Activated naive CD8-positive, alpha-beta T cell treated with anti-CD3 and anti-CD28 coated beads, Interleukin-2, amount 50 U/mL, for 24 hours (primary cell): ENCODE results near the gene DYNLT2.
"Not testable (repeated sequence)": the region's sequence is repeated elsewhere in the genome, so short reads cannot be mapped to it uniquely, and the experiment has no call there.

ENCODE experiments used
- ATAC-seq: fragments of 150-1000 bp; cut with Tn5 transposase; one replicate; pipeline ENCODE4 v1.10.0; 2021
- DNase-seq: peaks from one replicate; pipeline ENCODE4 v3.0.0; 2021
- H3K27ac Mint-ChIP-seq: one replicate; pipeline ENCODE4 v1.8.0; 2021; ENCODE audit warnings: mild to moderate bottlenecking, mixed read lengths
- H3K27me3 Mint-ChIP-seq: one replicate; pipeline ENCODE4 v1.8.0; 2021; ENCODE audit warnings: mixed read lengths
- H3K36me3 Mint-ChIP-seq: one replicate; pipeline ENCODE4 v1.8.0; 2021; ENCODE audit warnings: low read depth, mixed read lengths
- H3K4me1 Mint-ChIP-seq: one replicate; pipeline ENCODE4 v1.8.0; 2021; ENCODE audit warnings: mixed read lengths
- H3K4me3 Mint-ChIP-seq: one replicate; pipeline ENCODE4 v1.8.0; 2021; ENCODE audit warnings: mild to moderate bottlenecking, moderate library complexity, mixed read lengths
- H3K9me3 Mint-ChIP-seq: one replicate; pipeline ENCODE4 v1.8.0; 2021; ENCODE audit warnings: mixed read lengths

Gene DYNLT2

DNA sequence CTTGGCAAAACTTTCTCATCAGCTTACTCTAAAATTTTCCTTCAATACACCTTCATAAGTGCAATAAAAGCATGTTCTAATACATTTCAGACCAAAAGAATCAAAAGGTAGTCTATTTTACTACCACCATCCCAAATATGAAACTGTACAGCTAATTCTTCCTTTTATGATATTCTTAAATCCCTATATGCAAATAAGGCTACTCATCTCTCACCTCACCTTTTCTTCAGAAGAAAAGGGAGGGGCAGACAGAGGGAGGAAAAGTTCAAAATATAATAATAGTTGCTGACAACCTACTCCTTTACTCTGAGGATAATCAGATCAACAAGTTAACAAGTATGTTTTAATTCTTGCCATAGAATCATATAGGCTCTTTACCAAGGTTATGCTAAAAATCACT lies 42.1 kb downstream of the DYNLT2 start:
- ATAC-seq (peak; percentile 25), DNase-seq (no peak)
- Mint-ChIP-seq H3K4me1 (peaks cover 36% of the 10 kb centered on the region), H3K36me3 (peaks cover 48% of the 10 kb centered on the region), H3K27ac (no peak overlapping the region), H3K9me3 (no peaks in the 10 kb centered on the region), H3K27me3 (no peaks in the 10 kb centered on the region), H3K4me3 (no peak overlapping the region)

DNA sequence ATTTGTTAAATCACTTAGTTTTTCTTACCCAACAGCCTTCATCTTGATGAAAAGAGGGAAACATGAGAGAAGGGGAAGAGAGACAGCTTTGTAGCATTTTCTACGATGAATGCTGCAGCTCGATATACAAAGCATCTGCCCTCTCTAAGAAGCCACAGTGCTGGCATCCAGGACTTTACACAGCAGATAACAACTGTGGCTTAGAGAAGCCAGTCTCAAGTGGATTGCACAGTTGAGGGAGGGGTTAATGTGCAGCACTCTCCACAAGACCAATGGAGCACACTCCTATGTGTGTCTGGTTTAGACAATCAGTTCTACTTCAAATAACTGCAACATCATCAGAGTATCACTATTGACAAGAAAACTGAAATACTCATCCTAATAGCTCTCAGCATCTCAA lies 43.6 kb downstream of the DYNLT2 start:
- no peak for ATAC-seq
- peaks cover 47% of the 10 kb centered on the region for H3K4me1 Mint-ChIP-seq
- no peaks in the 10 kb centered on the region for H3K9me3 Mint-ChIP-seq
- H3K4me3 Mint-ChIP-seq, result no peak overlapping the region
- H3K36me3 Mint-ChIP-seq, result peaks cover 53% of the 10 kb centered on the region
- no peaks in the 10 kb centered on the region for H3K27me3 Mint-ChIP-seq
- no peak for DNase-seq
- peak overlapping the region; percentile 7 for H3K27ac Mint-ChIP-seq

DNA sequence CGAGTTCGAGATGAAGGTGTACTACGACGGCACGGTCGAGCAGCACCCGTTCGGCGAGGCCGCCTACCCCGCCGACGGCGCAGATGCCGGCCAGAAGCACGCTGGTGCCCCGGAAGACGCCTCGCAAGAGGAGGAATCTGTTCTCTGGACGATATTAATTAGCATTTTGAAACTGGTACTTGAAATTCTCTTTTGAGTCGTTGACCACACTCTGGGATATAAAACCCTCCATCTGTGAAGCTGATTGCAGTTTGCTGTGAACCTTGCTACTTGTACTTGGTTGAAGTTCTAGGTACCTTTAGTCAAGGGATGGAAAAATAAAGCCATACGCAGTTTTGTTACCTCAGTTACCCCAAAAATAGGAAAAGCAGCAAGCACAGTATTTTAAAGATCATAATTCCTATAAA lies 48.5 kb downstream of the DYNLT2 start:
- Mint-ChIP-seq H3K4me1 (peaks cover 48% of the 10 kb centered on the region), H3K27me3 (no peaks in the 10 kb centered on the region), H3K36me3 (peaks cover 31% of the 10 kb centered on the region), H3K4me3 (peak overlapping the region; percentile 93), H3K9me3 (no peaks in the 10 kb centered on the region), H3K27ac (peak overlapping the region; percentile 92)
- ATAC-seq (peak; percentile 2), DNase-seq (no peak)

DNA sequence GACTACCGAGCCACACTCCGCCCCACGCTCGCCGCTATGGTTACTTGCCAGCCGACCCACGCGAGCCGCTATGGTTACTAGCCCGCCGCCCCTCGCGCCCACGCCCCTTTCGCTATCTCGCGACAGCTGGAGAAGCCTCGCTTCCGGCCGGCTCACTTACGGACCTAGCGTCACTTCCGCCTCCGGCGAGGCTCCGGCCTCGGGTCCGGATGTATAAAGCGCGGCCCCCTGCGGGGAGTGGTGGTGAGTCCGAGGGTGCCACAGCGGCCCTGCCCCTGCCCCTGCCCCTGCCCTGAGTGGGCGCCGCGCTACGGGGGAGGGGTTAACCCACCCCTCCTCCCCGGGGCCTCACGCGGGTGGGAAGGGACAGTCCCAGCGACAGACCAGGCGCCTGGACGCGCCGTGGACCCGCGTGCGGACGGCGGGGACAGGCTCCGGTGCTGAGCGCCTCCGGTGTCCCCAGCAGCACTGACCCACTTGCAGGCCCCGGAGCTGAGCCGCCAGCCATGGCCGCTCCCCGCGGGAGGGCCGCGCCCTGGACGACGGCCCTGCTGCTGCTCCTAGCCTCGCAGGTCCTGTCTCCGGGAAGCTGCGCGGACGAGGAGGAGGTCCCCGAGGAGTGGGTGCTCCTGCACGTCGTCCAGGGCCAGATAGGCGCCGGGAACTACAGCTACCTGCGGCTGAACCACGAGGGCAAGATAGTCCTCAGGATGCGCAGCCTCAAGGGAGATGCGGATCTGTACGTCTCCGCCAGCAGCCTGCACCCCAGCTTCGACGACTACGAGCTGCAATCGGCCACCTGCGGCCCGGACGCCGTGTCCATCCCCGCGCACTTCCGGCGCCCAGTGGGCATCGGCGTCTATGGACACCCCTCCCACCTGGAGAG lies 49.2 kb downstream of the DYNLT2 start, which contains the start of the genes C6orf120 and WDR27:
C6orf120 (plus strand) TSS at position 173 of the 886 bp plus-strand sequence; CDS start at position 507, 334 bp downstream.
WDR27 (minus strand) TSS at position 76 of the 886 bp plus-strand sequence. CDS start 13,024 bp downstream, outside the sequence.
- DNase-seq (peak; percentile 98), ATAC-seq (peak; percentile 97)
- Mint-ChIP-seq H3K4me3 (peak within 1 kb of the TSS; percentile 93), H3K27me3 (no peaks in the 10 kb centered on the region), H3K4me1 (peaks cover 48% of the 10 kb centered on the region), H3K36me3 (peaks cover 34% of the 10 kb centered on the region), H3K27ac (peak within 1 kb of the TSS; percentile 92), H3K9me3 (no peaks in the 10 kb centered on the region)

DNA sequence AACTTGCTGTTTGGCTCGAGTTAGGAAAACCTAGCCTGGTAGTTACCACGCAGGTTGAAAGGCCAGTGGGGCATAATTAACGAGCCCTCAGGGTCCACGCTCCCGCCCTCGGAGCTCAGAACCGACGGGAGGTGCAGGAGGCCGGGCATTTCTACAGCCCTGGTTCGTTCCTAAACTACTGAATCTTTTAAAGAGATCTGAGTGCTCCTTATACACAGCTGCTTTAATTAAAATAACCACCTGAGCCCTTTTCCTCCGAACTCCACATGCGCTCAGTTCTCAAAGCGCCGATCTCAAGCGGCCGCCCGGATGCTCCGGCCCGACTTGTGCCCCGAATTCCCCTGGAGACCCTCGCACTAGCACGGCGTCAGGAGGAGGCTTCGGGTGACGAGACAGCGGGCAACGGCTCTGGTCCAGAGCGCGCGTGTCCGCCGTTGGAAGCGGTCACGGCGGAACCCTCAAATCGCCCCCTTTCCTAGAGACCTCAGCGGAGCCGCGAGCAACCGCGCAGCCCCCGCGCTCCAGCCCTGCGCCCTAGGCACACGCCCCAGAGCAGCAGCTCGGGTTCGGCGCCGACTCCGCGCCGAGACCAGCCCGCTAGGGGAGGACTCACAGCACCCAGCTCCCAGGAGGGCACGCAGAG lies 49.9 kb downstream of the DYNLT2 start:
- ATAC-seq (no peak), DNase-seq (peak; percentile 29)
- Mint-ChIP-seq H3K27ac (peak overlapping the region; percentile 75), H3K27me3 (no peaks in the 10 kb centered on the region), H3K4me3 (peak overlapping the region; percentile 93), H3K9me3 (no peaks in the 10 kb centered on the region), H3K4me1 (peaks cover 43% of the 10 kb centered on the region), H3K36me3 (peaks cover 33% of the 10 kb centered on the region)

DNA sequence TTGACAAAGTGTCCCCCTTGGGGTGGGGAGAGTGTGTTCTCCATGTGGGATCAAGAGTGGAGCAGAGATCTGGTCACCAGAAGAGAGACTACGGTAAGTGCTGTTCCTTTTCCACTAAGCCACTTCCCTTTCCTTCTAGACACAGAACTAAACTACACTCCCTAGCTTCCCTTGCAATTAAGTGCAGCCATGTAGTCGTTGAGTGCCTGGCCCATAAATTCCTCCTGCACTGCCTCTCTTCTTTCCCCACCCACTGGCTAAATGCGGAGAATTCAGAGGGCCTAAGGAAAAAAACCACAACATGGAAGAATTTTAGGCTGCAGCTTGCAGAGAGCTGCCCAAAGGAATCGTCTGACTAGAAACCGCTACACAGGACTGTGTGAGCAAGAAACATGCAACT lies 51.1 kb downstream of the DYNLT2 start:
- Mint-ChIP-seq H3K36me3 (peaks cover 30% of the 10 kb centered on the region), H3K27ac (no peak overlapping the region), H3K4me3 (peak overlapping the region; percentile 93), H3K9me3 (no peaks in the 10 kb centered on the region), H3K27me3 (no peaks in the 10 kb centered on the region), H3K4me1 (peaks cover 34% of the 10 kb centered on the region)
- DNase-seq, result no peak
- ATAC-seq, result no peak

DNA sequence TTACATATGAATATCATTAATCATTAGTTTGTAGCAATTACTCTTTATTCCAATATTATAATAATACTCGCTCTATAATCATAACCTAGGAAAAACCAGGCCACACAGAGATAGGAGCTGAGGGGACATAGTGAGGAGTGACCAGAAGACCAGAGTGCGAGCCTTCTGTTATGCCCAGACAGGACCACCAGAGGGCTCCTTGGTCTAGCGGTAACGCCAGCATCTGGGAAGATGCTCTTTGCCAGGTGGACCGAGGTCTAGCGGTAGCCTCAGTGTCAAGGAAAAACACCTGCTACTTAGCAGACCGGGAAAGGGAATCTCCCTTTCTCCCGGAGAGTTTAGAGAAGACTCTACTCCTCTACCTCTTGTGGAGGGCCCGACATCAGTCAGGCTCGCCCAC lies 54.3 kb downstream of the DYNLT2 start:
- DNase-seq, result peak; percentile 26

DNA sequence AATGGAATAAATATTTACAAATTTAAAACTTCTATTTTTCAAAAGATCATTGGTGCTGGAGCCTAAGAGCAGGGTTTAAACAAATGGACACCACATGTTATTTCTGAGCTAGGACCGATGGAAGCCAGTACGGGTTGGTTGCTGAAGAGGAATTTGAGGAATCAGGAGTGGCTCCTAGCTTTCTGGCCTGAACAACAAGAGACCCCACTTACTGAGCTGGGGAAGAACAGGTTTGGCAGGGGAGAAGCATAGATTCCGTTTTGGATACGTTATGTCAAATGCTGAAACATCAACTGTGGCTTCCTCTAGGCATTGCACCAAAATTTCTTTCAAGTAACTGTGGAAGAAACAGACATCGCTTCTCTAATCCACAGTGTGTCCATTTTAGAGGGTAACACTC lies 56.2 kb downstream of the DYNLT2 start:
- no peaks in the 10 kb centered on the region for H3K27me3 Mint-ChIP-seq
- H3K4me3 Mint-ChIP-seq, result no peak overlapping the region
- H3K27ac Mint-ChIP-seq, result no peak overlapping the region
- H3K4me1 Mint-ChIP-seq, result peaks cover 7% of the 10 kb centered on the region
- DNase-seq (no peak), ATAC-seq (no peak)
- H3K9me3 Mint-ChIP-seq, result no peaks in the 10 kb centered on the region
- H3K36me3 Mint-ChIP-seq, result peaks cover 33% of the 10 kb centered on the region

More for the DNA sequence above, 54.3 kb downstream of the DYNLT2 start:
- H3K9me3 Mint-ChIP-seq, H3K4me3 Mint-ChIP-seq, H3K27me3 Mint-ChIP-seq, ATAC-seq, H3K27ac Mint-ChIP-seq: not testable (repeated sequence)
- Mint-ChIP-seq H3K4me1 (peaks cover 12% of the 10 kb centered on the region), H3K36me3 (peaks cover 23% of the 10 kb centered on the region)

DNA sequence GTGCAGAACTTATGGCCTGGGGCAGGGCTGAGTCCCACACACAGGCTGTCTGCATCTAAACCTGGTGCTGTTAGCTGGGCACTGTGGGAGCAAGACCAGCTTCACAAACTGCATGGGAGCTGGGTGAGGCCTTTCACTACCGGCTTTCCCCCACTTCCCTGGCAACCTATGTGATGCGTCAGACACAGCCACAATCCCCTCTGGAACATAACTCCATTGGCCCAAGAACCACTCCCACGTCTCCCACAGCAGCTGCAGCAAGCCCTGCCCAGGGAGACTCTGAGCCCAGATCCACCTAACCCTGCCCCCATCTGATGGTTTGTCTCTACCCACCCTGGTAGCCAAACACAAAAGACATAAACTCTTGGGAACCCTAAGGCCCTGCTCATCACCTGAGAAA lies 58.9 kb downstream of the DYNLT2 start:
- ATAC-seq (no peak), DNase-seq (no peak)
- no peaks in the 10 kb centered on the region for H3K27me3 Mint-ChIP-seq
- H3K27ac Mint-ChIP-seq, result no peak overlapping the region
- peaks cover 4% of the 10 kb centered on the region for H3K9me3 Mint-ChIP-seq
- peaks cover 2% of the 10 kb centered on the region for H3K4me1 Mint-ChIP-seq
- no peak overlapping the region for H3K4me3 Mint-ChIP-seq
- H3K36me3 Mint-ChIP-seq, result peaks cover 48% of the 10 kb centered on the region

DNA sequence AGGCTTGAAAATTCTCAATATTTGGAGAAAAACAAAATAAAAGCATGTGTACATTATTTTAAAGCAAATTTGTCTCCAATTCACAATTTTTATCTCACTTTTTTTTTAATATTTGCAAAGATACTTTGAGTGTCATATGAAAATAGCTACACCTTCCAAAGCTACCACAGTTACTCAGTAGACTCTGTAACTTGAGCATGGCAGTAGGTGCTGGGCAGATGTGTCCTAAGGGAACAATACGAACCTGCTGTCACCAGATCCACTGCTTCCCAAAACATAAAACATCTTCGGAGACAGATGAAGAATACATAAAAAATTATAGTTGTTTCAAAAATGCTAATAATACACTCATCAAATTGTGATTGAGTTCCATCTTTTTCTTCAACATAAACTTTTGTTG lies 60.1 kb downstream of the DYNLT2 start:
- ATAC-seq (no peak), DNase-seq (no peak)
- H3K4me1 Mint-ChIP-seq, result peaks cover 2% of the 10 kb centered on the region
- H3K36me3 Mint-ChIP-seq, result peaks cover 58% of the 10 kb centered on the region
- peaks cover 9% of the 10 kb centered on the region for H3K9me3 Mint-ChIP-seq
- H3K4me3 Mint-ChIP-seq, result no peak overlapping the region
- H3K27ac Mint-ChIP-seq, result no peak overlapping the region
- no peaks in the 10 kb centered on the region for H3K27me3 Mint-ChIP-seq
